HS-27A (cell line): ENCODE results near the gene SMIM33.
"Not testable (repeated sequence)": the region's sequence is repeated elsewhere in the genome, so short reads cannot be mapped to it uniquely, and the experiment has no call there.

Experiments
- DNase-seq: peaks from one replicate; pipeline ENCODE4 v3.0.0-alpha.2; 2012; ENCODE audit warnings: low read depth, missing footprints

The SMIM33 gene

GRCh38 chr5:139482050-139482889 lies 11.5 kb downstream of the SMIM33 start, which contains the start of gene STING1:
Gene STING1, minus strand, starts transcription at chr5:139482758. Its CDS starts 1,054 bp downstream, at chr5:139481704.
- DNase-seq, result peak; percentile 77

- DNase-seq, result not testable (repeated sequence)
Measured at GRCh38 chr5:139482890-139483208, 12.0 kb downstream of the SMIM33 start.

DNA sequence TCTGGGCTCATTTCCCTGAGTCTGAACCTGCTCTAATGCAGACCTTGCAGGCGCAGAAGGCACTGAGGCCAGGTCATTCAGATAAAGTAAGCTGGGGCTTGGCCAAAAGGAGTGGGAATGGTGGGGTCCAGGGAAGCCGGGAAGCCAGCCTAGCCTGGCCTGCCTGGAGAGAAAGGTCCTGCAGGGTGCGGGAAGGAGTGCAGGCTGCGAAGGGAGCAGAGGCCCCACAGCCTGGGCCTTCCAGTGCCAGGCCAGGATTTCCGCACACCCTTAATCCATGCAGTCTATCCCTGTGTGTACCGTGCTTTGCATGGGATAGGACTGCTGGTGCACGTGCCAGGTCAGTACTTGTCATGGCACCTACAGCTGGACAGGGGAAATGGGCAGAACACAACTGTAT lies 15.4 kb downstream of the SMIM33 start:
- DNase-seq, result no peak

- no peak for DNase-seq
Measured at GRCh38 chr5:139488260-139488659, 17.5 kb downstream of the SMIM33 start.

GRCh38 chr5:139492700-139493192 lies 21.9 kb downstream of the SMIM33 start:
- no peak for DNase-seq

- DNase-seq, result no peak
Measured at GRCh38 chr5:139494256-139494655, 23.5 kb downstream of the SMIM33 start.

DNA sequence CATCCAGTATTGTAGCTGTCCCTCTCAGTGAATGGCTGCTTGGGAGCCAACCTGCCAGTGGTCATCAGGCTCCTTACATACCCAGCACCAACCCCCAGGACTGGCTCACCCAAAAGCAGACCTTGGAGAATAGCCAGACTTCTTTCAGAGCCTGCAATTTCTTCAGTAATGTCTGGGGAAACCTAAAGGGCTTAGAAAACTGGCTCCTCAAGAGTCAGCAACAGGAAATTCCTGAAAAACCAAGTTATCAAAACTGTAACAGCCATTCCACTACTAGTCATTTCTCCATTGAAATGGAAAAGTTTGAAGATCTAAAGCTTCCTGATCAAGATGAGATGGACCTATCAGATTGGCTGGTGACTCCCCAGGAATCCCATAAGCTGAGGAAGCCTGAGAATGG lies 24.0 kb downstream of the SMIM33 start:
- no peak for DNase-seq

GRCh38 chr5:139495638-139496435 lies 25.0 kb downstream of the SMIM33 start:
- no peak for DNase-seq

DNA sequence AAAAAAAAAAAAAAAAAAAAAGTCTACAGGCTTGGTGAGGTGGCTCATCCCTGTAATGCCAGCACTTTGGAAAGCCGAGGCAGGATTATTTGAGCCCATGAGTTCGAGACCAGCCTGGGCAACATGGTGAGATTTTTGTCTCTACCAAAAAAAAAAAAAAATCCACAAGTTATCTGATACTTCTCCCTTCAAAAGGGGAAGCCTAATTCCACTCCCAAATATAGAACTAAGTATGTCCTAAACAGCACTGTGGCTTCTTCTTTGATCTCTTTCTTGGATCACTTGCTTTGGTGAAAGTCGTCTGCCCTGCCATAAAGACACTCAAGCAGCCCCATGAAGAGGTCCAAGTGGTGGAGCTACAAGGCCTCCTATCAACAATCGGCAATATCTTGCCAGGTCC lies 30.6 kb downstream of the SMIM33 start:
- DNase-seq, result no peak

DNA sequence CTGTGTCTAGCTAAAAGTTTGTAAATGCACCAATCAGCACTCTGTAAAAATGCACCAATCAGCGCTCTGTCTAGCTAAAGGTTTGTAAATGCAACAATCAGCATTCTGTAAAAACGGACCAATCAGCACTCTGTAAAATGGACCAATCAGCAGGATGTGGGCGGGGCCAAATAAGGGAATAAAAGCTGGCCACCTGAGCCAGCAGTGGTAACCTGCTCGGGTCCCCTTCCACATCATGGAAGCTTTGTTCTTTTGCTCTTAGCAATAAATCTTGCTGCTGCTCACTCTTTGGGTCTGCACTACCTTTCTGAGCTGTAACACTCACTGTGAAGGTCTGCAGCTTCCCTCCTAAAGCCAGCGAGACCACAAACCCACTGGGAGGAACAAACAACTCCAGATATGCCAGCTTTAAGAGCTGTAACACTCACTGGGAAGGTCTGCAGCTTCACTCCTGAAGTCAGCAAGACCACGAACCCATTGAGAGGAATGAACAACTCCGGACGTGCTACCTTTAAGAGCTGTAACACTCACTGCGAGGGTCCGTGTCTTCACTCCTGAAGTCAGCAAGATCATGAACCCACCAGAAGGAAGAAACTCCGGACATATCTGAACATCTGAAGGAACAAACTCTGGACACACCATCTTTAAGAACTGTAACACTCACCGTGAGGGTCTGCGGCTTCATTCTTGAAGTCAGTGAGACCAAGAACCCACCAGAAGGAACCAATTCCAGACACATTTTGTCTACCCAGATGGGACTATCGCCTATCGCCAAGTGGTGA lies 32.4 kb downstream of the SMIM33 start:
- DNase-seq, result not testable (repeated sequence)

GRCh38 chr5:139503879-139504278 lies 33.1 kb downstream of the SMIM33 start:
- DNase-seq, result not testable (repeated sequence)

DNA sequence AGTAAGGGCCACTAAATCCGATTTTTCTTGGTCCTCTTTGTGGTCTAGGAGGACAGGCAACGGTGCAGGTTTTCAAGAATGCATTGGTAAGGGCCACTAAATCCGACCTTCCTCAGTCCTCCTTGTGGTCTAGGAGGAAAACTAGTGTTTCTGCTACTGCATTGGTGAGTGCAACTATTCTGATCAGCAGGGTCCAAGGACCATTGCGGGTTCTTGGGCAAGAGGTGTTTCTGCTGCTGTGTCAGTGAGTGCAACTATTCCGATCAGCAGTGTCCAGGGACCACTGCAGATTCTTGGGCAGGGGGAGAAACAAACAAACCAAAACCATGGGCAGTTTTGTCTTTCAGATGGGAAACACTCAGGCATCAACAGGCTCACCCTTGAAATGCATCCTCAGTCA lies 33.9 kb downstream of the SMIM33 start:
- DNase-seq, result not testable (repeated sequence)

- no peak for DNase-seq
Measured at GRCh38 chr5:139512786-139513390, 42.1 kb downstream of the SMIM33 start.

DNA sequence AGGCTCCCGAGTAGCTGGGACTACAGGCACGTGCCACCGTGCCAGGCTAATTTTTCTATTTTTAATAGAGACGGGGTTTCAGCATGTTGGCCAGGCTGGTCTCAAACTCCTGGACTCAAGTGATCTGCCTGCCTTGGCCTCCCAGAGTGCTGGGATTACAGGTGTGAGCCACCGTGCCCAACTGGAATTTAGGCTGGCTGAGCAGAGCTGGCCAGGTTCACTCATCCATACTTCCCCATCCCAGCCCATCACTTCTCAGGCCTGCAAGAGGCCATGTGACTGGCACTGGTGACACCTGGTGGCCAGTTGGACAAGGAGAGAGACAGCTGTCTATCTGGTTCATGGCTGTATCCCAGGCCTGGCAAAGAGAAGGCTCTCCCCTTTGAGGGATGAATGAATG lies 42.6 kb downstream of the SMIM33 start:
- not testable (repeated sequence) for DNase-seq

DNA sequence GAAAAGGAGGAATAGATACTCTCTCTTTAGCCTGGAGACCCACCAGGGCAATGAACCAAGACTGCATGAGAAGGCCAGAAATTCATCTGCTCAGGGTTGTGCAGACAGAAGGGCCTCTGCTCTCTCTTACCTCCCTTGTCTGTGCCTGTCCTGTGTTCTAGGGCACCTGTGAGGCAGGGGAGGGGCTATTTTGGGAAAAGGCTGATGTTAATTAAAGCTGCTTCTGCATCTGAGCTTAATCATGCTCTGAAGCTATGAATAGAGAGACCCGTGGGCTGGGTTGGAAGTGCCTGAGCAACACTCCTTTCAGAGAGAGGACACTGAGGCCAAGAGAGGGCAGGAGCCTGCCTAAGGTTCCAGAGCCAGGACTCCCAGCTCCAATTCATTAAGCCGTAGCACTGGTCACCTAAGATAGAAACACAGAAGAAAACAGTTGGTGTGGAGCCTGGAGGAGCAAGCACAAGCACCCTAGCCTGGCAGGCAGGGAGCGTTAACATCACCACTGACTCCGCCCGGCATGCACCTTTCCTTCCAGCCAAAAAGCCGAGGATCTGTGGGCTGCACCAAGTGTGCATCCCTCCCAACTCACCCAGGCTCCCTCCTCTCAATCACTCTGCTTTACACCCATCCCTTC lies 43.2 kb downstream of the SMIM33 start:
- no peak for DNase-seq

DNA sequence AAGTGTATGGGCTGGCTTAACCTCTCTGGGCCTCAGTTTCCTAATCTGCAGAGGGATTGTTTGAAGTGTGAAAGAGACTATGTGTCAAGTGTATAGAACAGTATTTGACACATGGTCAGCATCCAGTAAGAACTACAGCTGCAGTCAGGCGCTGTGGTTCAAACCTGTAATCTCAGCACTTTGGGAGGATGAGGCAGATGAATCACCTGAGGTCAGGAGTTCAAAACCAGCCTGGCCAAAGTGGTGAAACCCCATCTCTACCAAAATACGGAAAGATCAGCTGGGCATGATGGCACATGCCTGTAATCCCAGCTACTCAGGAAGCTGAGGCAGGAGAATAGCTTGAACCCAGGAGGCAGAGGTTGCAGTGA lies 43.7 kb downstream of the SMIM33 start:
- no peak for DNase-seq

DNA sequence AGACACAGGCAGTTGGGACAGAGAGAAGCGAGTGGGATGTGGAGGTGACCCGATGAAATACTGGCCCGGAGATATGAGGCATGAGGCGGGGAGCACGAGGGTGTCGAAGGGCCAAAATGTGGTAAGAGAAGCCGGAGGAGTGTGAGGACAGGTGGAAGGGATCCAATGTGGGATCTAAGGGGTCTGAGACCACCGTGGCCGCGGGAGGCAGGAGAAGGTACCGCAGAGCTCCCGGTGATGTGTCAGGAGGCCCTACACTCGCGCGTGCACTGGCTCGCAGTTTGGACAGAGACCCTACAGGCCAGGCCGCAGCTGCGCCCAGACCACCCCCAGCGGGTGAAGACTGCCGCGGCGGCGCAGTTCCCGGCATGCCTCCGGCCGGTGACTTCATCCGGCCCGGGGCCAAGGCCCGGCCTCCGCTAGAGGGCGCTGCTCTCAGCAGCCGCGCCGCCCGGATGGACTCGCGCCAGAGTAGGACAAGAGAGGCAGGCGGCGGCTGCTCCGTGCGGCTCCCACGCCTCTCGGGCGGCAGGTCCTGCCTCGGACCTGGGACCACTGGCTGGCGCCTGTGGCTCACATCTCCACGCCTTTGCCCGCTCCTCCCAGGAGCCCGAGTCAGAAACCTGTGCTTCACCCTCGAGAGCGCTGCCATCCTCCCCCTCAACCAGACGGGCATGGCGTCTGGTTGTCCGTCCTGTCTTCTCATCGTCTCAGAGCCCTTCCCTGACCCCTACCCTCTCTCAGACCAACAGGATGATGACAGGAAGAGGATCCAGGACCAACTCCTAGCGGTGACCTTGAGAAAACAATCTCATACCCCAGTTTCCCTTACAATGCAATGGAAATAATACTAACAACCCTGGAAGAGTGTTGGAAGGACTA lies 47.1 kb downstream of the SMIM33 start:
- DNase-seq, result peak; percentile 38
